ENCODE results near the gene GRIK1.

GRIK1 gene

DNA sequence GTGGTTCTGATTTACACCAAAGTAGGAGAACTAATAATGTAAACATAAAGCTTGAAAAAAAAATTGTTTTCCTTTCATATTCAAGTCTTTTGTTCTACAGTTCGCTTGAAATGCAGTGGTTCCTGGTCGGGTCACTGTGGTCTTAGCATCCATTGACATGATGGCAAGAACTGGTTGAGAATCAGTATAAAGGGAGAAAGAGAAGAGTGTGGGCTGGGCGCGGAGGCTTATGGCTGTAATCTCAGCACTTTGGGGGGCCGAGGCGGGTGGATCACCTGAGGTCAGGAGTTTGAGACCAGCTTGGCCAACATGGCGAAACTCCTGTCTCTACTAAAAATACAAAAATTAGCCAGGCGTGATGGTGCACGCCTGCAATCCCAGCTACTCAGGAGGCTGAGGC is 390.2 kb downstream of the GRIK1 start:
- ATAC-seq (ENCODE audit: low read depth), result no peak
- Mint-ChIP-seq H3K36me3 (peaks cover 4% of the 10 kb centered on the region), H3K4me3 (no peak overlapping the region), H3K27ac (no peak overlapping the region), H3K27me3 (no peaks in the 10 kb centered on the region), H3K4me1 (no peaks in the 10 kb centered on the region), H3K9me3 (no peaks in the 10 kb centered on the region)
- no peak for DNase-seq (ENCODE audit: low spot score in 2 of 2)

DNA sequence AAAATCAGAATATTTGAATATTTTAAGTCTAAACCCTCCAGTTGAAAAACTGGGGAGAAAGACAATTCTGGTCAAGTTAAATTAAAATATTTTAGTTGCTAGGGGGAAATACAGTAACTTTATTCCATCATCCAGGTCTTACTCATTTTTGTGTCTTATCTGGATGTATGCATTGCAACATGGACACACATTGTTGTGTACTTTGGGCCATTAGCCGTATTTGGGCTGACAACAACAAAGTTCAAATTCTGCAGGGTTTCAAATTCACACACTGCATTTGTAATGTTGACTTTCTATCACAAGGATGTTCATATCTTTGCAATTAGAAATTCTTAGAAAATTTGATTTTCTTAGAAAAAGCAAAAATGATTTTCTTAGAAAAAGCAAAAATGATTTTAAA is 391.8 kb downstream of the GRIK1 start:
- H3K4me3 Mint-ChIP-seq, result no peak overlapping the region
- no peaks in the 10 kb centered on the region for H3K27me3 Mint-ChIP-seq
- no peak overlapping the region for H3K27ac Mint-ChIP-seq
- ATAC-seq (ENCODE audit: low read depth) (no peak), DNase-seq (ENCODE audit: low spot score in 2 of 2) (no peak)
- H3K36me3 Mint-ChIP-seq, result peaks cover 6% of the 10 kb centered on the region
- no peaks in the 10 kb centered on the region for H3K4me1 Mint-ChIP-seq
- no peaks in the 10 kb centered on the region for H3K9me3 Mint-ChIP-seq

DNA sequence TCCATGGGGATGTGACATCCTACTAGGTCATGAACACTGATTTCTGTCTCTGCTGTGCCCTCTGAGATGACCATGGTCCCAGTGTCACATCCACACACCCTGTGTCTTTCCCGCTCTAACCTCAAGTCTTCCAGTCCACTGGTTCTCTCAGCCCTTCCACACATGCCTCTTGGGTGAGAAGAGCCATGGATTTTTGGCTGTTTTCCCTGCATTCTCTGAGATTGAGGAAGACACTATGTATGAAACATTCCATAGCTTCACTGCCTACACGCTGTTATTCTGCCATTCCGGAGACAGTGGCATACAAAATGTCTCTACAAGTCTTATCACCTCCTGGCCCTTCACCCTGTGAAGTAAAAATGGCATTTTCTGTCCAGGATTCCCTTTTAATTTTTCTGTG is 393.7 kb downstream of the GRIK1 start:
- H3K9me3 Mint-ChIP-seq, result no peaks in the 10 kb centered on the region
- H3K27ac Mint-ChIP-seq, result no peak overlapping the region
- no peaks in the 10 kb centered on the region for H3K27me3 Mint-ChIP-seq
- no peaks in the 10 kb centered on the region for H3K4me1 Mint-ChIP-seq
- ATAC-seq (ENCODE audit: low read depth) (no peak), DNase-seq (ENCODE audit: low spot score in 2 of 2) (no peak)
- peaks cover 6% of the 10 kb centered on the region for H3K36me3 Mint-ChIP-seq
- H3K4me3 Mint-ChIP-seq, result no peak overlapping the region

DNA sequence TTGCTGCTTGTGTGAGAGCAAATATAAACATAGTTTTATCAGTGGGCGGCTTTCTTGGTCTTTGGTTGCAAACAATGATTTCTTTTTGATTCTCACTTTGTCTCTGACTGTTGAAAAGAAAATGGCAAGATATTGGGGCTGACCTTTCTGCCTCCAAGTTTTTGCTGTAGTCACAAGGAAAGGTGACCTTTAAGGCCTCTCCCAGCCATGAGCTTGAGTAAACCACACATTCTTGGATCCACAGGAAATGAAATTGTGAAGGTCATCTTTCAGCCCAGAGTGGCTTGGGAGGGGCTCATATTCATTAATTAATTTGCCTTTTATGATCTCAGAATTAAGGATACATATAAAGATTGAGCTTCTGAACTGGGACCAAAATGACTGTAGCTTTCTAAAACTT is 399.5 kb downstream of the GRIK1 start:
- no peak overlapping the region for H3K27ac Mint-ChIP-seq
- H3K4me1 Mint-ChIP-seq, result no peaks in the 10 kb centered on the region
- no peak for DNase-seq (ENCODE audit: low spot score in 2 of 2)
- peaks cover 11% of the 10 kb centered on the region for H3K36me3 Mint-ChIP-seq
- H3K9me3 Mint-ChIP-seq, result peaks cover 5% of the 10 kb centered on the region
- ATAC-seq (ENCODE audit: low read depth), result no peak
- no peak overlapping the region for H3K4me3 Mint-ChIP-seq
- no peaks in the 10 kb centered on the region for H3K27me3 Mint-ChIP-seq

DNA sequence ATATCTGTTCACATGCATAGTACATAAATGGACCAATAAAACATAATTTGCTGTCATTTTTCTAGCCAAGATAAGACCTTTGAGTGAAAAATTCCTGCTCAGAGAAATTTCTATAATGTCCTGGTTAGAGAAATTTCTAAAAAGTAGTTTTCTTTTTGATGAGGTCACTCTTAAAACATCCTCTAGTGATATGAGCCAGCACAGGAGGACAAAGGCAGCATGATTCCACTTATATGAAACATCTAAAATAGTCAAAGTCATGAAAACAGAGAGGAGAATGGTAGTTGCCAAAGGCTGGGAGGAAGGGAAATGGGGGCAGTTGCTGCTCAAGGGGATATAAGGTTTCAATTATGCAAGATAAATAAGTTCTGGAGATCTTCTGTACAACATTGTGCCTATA is 401.7 kb downstream of the GRIK1 start:
- no peak overlapping the region for H3K27ac Mint-ChIP-seq
- H3K36me3 Mint-ChIP-seq, result peaks cover 14% of the 10 kb centered on the region
- peaks cover 5% of the 10 kb centered on the region for H3K9me3 Mint-ChIP-seq
- DNase-seq (ENCODE audit: low spot score in 2 of 2) (no peak), ATAC-seq (ENCODE audit: low read depth) (no peak)
- no peak overlapping the region for H3K4me3 Mint-ChIP-seq
- no peaks in the 10 kb centered on the region for H3K4me1 Mint-ChIP-seq
- H3K27me3 Mint-ChIP-seq, result no peaks in the 10 kb centered on the region

DNA sequence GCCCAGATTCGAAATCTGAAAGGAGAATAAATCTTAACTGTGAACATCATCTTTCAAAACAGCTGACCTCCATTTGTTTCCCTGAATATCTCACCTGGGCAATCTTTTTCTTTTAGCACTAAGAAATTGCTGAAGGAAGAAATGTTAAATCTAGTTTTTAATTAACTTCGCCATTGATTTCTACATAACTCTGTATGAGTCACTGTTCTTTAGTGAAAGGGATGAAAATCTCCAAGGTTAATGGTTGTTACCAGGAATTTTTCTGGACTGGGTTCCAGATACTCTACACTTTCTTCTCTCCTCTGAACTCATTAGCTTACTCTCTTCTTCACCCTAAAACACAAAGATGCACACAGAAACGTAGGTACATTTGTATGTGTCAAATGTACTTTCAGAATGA is 405.3 kb downstream of the GRIK1 start:
- Mint-ChIP-seq H3K4me3 (no peak overlapping the region), H3K4me1 (no peaks in the 10 kb centered on the region), H3K27me3 (no peaks in the 10 kb centered on the region), H3K9me3 (peaks cover 5% of the 10 kb centered on the region), H3K36me3 (peaks cover 16% of the 10 kb centered on the region), H3K27ac (no peak overlapping the region)
- ATAC-seq (ENCODE audit: low read depth), result no peak
- no peak for DNase-seq (ENCODE audit: low spot score in 2 of 2)

DNA sequence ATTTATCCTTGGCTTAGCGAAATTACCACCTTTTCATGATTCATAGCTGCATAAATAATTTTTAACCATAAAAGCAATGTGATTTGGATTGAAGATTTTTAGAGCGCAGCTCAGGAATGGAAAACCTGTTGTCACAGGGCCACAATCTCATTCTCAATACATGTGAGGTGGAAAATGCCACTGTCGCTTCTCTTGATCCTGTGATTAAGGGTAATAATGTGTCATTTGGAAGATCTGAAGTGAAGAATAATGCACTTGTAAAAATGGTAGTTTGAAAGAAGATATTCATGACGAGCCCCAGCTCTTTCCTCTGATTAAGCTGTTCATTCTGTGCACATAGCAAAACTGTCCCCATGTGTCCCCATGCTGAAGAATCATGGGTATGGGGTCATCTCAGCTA is 410.7 kb downstream of the GRIK1 start:
- Mint-ChIP-seq H3K27ac (no peak overlapping the region), H3K4me3 (no peak overlapping the region), H3K9me3 (peaks cover 13% of the 10 kb centered on the region), H3K4me1 (no peaks in the 10 kb centered on the region), H3K36me3 (peaks cover 16% of the 10 kb centered on the region), H3K27me3 (no peaks in the 10 kb centered on the region)
- no peak for DNase-seq (ENCODE audit: low spot score in 2 of 2)
- ATAC-seq (ENCODE audit: low read depth), result no peak

DNA sequence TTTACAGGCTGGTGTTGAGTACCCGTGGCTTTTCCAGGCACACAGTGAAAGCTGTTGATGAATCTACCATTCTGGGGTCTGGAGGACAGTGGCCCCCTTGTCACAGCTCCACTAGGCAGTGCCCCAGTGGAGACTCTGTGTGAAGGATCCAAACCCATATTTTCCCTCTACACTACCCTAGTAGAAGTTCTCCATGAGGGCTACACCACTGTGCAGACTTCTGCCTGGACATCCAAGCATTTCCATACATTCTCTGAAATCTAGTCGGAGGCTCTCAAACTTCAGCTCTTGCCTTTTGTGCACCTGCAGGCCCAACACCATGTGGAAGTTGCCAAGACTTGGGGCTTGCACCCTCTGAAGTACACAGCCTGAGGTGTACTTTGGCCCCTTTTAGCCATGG is 413.3 kb downstream of the GRIK1 start:
- H3K9me3 Mint-ChIP-seq, result peaks cover 13% of the 10 kb centered on the region
- no peaks in the 10 kb centered on the region for H3K27me3 Mint-ChIP-seq
- H3K4me1 Mint-ChIP-seq, result no peaks in the 10 kb centered on the region
- H3K27ac Mint-ChIP-seq, result no peak overlapping the region
- peaks cover 14% of the 10 kb centered on the region for H3K36me3 Mint-ChIP-seq
- DNase-seq (ENCODE audit: low spot score in 2 of 2) (no peak), ATAC-seq (ENCODE audit: low read depth) (no peak)
- no peak overlapping the region for H3K4me3 Mint-ChIP-seq

DNA sequence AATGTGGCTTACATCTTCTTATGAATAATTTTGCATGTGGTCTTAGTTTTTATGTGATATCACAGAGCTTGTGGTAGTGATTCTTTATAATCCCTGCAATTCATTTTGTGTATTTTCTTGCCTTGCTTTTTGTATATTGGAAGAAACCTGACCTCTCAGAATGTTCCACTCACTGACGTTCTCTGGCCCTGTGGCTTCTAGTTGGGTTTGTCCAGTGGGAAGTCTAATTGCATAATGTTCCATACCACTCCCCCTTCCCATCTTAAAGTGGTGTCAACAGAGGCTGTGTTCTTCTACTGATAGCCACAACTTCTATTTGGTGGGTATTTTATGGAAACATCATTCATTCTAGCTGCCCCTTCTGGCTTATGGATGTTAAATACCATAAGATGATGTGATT is 415.7 kb downstream of the GRIK1 start:
- no peaks in the 10 kb centered on the region for H3K4me1 Mint-ChIP-seq
- no peak for DNase-seq (ENCODE audit: low spot score in 2 of 2)
- no peak overlapping the region for H3K27ac Mint-ChIP-seq
- no peaks in the 10 kb centered on the region for H3K27me3 Mint-ChIP-seq
- peaks cover 15% of the 10 kb centered on the region for H3K36me3 Mint-ChIP-seq
- ATAC-seq (ENCODE audit: low read depth), result no peak
- peaks cover 13% of the 10 kb centered on the region for H3K9me3 Mint-ChIP-seq
- H3K4me3 Mint-ChIP-seq, result no peak overlapping the region

DNA sequence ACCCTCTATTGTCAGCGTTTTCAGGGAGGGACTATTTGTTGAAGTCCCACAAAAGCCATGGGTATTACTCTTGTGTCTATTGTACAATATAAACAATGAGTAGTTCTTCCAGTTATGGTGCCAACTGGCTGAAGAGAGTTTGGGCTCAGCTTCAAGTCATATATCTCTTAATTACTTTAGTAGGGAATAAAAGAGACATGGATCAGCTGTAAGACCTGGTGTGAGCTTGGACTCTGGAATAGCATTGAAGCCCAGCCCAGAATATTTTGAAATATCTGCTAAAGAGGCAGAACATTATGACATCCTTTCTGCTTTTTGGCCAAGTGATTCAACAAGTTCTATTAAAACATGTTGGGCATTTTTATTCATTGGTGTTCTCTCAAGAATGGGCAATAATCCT is 416.1 kb downstream of the GRIK1 start:
- no peak overlapping the region for H3K27ac Mint-ChIP-seq
- H3K4me3 Mint-ChIP-seq, result no peak overlapping the region
- H3K27me3 Mint-ChIP-seq, result no peaks in the 10 kb centered on the region
- H3K36me3 Mint-ChIP-seq, result peaks cover 15% of the 10 kb centered on the region
- DNase-seq (ENCODE audit: low spot score in 2 of 2) (no peak), ATAC-seq (ENCODE audit: low read depth) (no peak)
- H3K9me3 Mint-ChIP-seq, result peaks cover 13% of the 10 kb centered on the region
- no peaks in the 10 kb centered on the region for H3K4me1 Mint-ChIP-seq

DNA sequence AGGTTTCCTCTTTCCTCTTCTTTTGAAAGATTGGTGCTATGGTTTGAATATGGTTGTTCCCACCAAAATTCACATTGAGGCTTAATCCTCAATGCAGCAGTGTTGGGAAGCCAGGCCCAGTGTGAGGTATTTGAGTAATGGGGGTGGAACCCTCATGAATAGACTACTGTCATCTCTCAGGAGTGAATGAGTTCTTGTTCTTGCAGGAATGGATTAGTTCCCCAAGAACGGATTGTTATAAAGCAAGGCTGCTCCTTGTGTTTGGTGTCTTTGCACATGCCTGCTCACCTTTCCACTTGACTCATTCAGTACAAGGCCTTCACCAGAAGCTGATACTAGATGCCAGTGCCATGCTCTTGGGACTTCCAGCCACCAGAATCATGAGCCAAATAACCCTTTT is 417.9 kb downstream of the GRIK1 start:
- DNase-seq (ENCODE audit: low spot score in 2 of 2) (no peak), ATAC-seq (ENCODE audit: low read depth) (no peak)
- Mint-ChIP-seq H3K4me3 (no peak overlapping the region), H3K4me1 (no peaks in the 10 kb centered on the region), H3K27ac (no peak overlapping the region), H3K9me3 (peaks cover 9% of the 10 kb centered on the region), H3K27me3 (no peaks in the 10 kb centered on the region), H3K36me3 (peaks cover 12% of the 10 kb centered on the region)

DNA sequence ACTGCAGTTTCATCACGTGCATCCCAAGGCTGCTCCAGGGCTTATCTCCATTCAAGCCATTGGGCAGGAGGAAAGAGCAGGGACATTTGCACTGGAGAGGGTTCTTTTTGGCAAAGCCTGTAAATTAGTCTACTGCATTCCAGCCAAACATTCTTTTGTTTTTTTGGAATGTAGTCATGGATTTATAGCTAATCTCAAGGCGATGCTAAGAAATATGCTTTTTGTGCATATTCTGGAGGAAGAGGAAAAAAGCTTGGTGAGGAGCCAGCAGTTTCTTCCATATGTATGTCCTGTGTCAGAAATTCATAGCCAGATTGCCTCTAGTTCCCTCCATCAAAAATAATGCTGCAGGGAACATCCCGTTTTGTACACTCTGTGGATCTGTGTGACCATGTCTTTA is 419.6 kb downstream of the GRIK1 start:
- H3K27me3 Mint-ChIP-seq, result no peaks in the 10 kb centered on the region
- H3K27ac Mint-ChIP-seq, result no peak overlapping the region
- H3K9me3 Mint-ChIP-seq, result peaks cover under 1% of the 10 kb centered on the region
- ATAC-seq (ENCODE audit: low read depth) (no peak), DNase-seq (ENCODE audit: low spot score in 2 of 2) (no peak)
- H3K4me3 Mint-ChIP-seq, result no peak overlapping the region
- H3K4me1 Mint-ChIP-seq, result no peaks in the 10 kb centered on the region
- H3K36me3 Mint-ChIP-seq, result peaks cover 12% of the 10 kb centered on the region

DNA sequence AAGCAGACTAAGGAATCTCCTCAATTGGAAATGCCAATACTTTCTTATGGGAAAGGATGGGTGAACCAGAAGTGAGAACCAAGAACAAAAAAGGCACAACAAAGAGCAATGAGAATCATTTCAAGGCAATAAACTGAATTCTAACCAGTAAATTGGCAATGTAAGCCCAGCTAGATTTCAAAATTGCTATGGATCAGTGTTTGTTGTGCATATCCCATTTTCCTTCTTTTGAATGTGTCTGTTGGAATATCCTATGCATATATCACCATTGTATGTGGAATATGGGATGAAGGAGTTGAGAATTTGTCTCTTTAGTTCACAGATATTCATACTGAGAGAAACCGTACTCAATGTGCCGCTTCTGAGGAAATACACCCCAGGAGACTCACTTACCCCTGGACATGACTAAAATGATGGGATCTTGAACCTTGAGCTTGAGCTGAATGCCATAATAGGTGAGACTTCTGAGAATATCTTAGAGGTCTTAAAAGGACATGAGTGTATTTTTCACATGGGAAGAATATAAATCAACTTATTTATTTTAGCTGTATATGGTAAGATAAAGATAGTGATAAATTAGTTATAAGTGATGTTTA is 425.0 kb downstream of the GRIK1 start:
- H3K9me3 Mint-ChIP-seq, result peaks cover 8% of the 10 kb centered on the region
- no peaks in the 10 kb centered on the region for H3K4me1 Mint-ChIP-seq
- ATAC-seq (ENCODE audit: low read depth), result no peak
- no peak for DNase-seq (ENCODE audit: low spot score in 2 of 2)
- H3K4me3 Mint-ChIP-seq, result no peak overlapping the region
- H3K27me3 Mint-ChIP-seq, result no peaks in the 10 kb centered on the region
- no peak overlapping the region for H3K27ac Mint-ChIP-seq
- H3K36me3 Mint-ChIP-seq, result peaks cover 22% of the 10 kb centered on the region

DNA sequence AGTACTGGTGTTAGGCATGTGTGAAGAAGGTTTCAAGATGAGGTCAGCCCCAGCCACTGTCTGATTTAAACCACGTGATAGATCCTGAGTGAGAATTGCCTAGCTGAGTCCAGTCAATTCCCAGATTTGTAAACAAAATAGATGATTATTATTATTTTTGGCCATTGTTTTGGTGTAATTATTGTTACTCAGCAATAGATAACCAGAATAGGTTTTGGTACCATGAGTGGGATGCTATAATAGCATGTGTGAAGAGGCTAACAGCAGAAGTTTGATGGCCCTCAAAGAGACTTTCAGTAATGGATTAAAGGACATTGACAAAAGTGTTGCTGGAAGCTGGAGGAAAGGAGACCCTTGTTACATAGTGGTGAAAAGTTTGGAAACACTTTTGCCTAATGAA is 426.3 kb downstream of the GRIK1 start:
- peaks cover 8% of the 10 kb centered on the region for H3K9me3 Mint-ChIP-seq
- H3K4me3 Mint-ChIP-seq, result no peak overlapping the region
- H3K36me3 Mint-ChIP-seq, result peaks cover 22% of the 10 kb centered on the region
- no peaks in the 10 kb centered on the region for H3K4me1 Mint-ChIP-seq
- DNase-seq (ENCODE audit: low spot score in 2 of 2) (no peak), ATAC-seq (ENCODE audit: low read depth) (no peak)
- H3K27ac Mint-ChIP-seq, result no peak overlapping the region
- no peaks in the 10 kb centered on the region for H3K27me3 Mint-ChIP-seq

DNA sequence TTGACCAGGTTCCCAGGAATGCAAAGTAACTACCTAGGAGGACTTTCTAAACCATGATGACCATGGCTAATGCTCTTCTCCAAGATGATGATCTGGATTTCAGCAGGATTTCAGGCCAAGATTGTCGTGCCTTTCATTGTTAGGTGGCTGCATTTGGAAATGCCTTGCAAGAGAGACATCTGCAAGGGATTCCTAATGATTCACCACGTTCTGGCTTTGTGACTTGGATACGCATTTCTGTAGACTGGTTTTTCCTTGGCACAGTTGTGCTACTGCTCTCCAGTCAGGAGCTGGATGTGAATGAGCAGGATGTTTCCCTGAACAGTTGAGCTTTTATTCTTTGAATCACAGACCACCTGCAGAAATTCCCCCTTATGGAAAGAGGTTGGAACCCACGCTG is 428.7 kb downstream of the GRIK1 start:
- Mint-ChIP-seq H3K36me3 (peaks cover 20% of the 10 kb centered on the region), H3K9me3 (peaks cover 8% of the 10 kb centered on the region), H3K4me1 (peaks cover 5% of the 10 kb centered on the region), H3K4me3 (no peak overlapping the region), H3K27me3 (no peaks in the 10 kb centered on the region), H3K27ac (no peak overlapping the region)
- no peak for DNase-seq (ENCODE audit: low spot score in 2 of 2)
- ATAC-seq (ENCODE audit: low read depth), result no peak

Data from memory B cell (primary cell).